Measurements from ENCODE around the gene PODXL2. TPM values are rescaled to one million over a fixed set of nuclear protein-coding genes. Genes with fewer than 3 reads are reported as not detected.
A peak's percentile ranks its signal among the peaks of the same experiment; 100 is the strongest.
"Not testable (repeated sequence)": the region's sequence is repeated elsewhere in the genome, so short reads cannot be mapped to it uniquely, and the experiment has no call there.

Gene PODXL2
- total RNA-seq, 1 donor from 2014 or later, result 1.4 TPM

- ATAC-seq, result no peak
- no peak for DNase-seq (ENCODE audit: missing footprints)
- intact Hi-C loops (cut with DNase I), result no loop called here
Observed at GRCh38 chr3:127604035-127604434, 24.9 kb upstream of the PODXL2 start.

DNA sequence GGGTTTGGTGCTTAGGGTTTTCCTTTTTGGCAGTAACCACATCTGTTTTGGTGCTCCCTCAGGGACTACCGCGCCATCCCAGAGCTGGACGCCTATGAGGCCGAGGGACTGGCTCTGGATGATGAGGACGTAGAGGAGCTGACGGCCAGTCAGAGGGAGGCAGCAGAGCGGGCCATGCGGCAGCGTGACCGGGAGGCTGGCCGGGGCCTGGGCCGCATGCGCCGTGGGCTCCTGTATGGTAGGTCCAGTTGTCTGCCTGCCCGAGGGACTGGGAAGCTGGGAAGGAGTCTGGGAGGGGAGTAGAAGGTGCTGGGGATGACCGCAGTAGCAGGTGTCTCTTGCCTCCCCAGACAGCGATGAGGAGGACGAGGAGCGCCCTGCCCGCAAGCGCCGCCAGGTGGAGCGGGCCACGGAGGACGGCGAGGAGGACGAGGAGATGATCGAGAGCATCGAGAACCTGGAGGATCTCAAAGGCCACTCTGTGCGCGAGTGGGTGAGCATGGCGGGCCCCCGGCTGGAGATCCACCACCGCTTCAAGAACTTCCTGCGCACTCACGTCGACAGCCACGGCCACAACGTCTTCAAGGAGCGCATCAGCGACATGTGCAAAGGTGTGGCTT is 24.3 kb upstream of the PODXL2 start:
- peak; percentile 60 for DNase-seq (ENCODE audit: missing footprints)
- no peak for ATAC-seq
- intact Hi-C loops (cut with DNase I), result no loop called here

GRCh38 chr3:127605547-127605946 is 23.4 kb upstream of the PODXL2 start:
- DNase-seq (ENCODE audit: missing footprints); ATAC-seq; intact Hi-C loops (cut with DNase I): not testable (repeated sequence)

DNA sequence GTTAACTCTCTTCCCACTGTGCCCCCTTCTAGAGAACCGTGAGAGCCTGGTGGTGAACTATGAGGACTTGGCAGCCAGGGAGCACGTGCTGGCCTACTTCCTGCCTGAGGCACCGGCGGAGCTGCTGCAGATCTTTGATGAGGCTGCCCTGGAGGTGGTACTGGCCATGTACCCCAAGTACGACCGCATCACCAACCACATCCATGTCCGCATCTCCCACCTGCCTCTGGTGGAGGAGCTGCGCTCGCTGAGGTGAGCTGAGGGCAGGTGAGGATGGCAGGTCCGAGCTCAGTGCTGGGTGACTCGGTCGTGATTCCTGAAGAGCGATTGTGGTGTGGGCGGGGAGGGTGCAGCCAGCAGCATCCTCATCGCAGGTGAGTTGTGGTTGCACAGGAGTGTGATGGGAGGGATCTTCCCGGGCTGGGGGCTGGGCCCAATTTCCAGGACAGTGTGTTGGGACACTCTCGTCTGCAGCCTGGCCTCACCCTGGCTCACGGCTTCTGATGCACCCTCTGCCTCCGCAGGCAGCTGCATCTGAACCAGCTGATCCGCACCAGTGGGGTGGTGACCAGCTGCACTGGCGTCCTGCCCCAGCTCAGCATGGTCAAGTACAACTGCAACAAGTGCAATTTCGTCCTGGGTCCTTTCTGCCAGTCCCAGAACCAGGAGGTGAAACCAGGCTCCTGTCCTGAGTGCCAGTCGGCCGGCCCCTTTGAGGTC is 22.7 kb upstream of the PODXL2 start:
- intact Hi-C loops (cut with DNase I), result no loop called here

GRCh38 chr3:127606981-127607595 is 21.9 kb upstream of the PODXL2 start:
- intact Hi-C loops (cut with DNase I), result no loop called here
- ATAC-seq, result peak; percentile 27

More for the DNA sequence above, 22.7 kb upstream of the PODXL2 start:
- ATAC-seq, result no peak
- DNase-seq (ENCODE audit: missing footprints), result peak; percentile 56

GRCh38 chr3:127607675-127608361 is 21.2 kb upstream of the PODXL2 start:
- intact Hi-C loops (cut with DNase I), result no loop called here
- peak; percentile 45 for DNase-seq (ENCODE audit: missing footprints)
- peak; percentile 47 for ATAC-seq

More at GRCh38 chr3:127606981-127607595, 21.9 kb upstream of the PODXL2 start:
- peak; percentile 40 for DNase-seq (ENCODE audit: missing footprints)

- DNase-seq (ENCODE audit: missing footprints) (peak; percentile 73), ATAC-seq (peak; percentile 70)
- intact Hi-C loops (cut with DNase I), result no loop called here
Observed at GRCh38 chr3:127608362-127608718, 20.6 kb upstream of the PODXL2 start.

DNA sequence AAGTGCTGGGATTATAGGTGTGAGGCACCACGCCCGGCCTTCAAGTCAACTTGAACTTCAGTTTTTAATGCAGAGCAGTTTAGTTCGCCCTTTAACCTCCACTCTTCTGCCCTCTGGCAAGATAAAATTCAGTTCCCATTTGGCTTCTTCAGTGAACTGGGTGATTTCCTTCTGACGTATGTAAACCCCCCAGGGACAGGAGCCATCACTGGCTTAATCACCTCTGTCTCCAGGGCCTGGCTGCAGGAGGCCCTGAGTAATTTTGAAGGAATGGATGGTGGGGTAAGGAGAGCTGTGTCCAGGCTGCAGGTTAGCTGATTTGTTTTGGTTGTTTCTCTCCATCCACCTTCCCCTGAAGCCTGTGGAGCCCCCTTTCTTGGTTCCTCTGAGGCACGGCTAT is 18.9 kb upstream of the PODXL2 start:
- no peak for ATAC-seq
- DNase-seq (ENCODE audit: missing footprints), result no peak
- intact Hi-C loops (cut with DNase I), result no loop called here

DNA sequence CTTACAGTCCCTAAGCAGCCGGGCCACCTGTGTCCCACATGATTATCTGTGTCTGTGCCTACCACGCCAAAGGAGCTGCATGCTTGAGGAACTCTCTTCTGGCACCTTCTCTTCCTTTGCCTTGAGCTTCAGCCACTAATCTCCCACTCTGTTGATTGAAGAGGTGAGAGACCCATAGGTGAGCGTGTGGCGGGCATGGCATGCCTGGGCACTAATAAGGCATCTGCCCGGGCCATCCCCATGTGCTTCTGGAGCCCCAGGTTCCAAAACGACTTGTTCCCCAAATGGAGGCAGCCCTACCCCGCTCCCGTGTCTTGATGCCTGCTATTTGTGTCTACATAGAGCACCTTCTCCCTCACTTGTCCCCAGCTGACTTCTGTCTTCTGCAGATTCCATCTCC is 17.7 kb upstream of the PODXL2 start:
- intact Hi-C loops (cut with DNase I), result no loop called here
- no peak for ATAC-seq
- DNase-seq (ENCODE audit: missing footprints), result no peak

- no peak for ATAC-seq
- intact Hi-C loops (cut with DNase I), result no loop called here
- DNase-seq (ENCODE audit: missing footprints), result no peak
Observed at GRCh38 chr3:127612966-127613365, 16.0 kb upstream of the PODXL2 start.

- ATAC-seq (no peak), DNase-seq (ENCODE audit: missing footprints) (no peak)
- intact Hi-C loops (cut with DNase I), result no loop called here
Observed at GRCh38 chr3:127613406-127613805, 15.6 kb upstream of the PODXL2 start.

GRCh38 chr3:127614928-127615589 is 13.9 kb upstream of the PODXL2 start:
- intact Hi-C loops (cut with DNase I), result no loop called here
- ATAC-seq (no peak), DNase-seq (ENCODE audit: missing footprints) (no peak)

GRCh38 chr3:127615631-127616305 is 13.2 kb upstream of the PODXL2 start:
- DNase-seq (ENCODE audit: missing footprints) (no peak), ATAC-seq (no peak)
- intact Hi-C loops (cut with DNase I), result no loop called here

DNA sequence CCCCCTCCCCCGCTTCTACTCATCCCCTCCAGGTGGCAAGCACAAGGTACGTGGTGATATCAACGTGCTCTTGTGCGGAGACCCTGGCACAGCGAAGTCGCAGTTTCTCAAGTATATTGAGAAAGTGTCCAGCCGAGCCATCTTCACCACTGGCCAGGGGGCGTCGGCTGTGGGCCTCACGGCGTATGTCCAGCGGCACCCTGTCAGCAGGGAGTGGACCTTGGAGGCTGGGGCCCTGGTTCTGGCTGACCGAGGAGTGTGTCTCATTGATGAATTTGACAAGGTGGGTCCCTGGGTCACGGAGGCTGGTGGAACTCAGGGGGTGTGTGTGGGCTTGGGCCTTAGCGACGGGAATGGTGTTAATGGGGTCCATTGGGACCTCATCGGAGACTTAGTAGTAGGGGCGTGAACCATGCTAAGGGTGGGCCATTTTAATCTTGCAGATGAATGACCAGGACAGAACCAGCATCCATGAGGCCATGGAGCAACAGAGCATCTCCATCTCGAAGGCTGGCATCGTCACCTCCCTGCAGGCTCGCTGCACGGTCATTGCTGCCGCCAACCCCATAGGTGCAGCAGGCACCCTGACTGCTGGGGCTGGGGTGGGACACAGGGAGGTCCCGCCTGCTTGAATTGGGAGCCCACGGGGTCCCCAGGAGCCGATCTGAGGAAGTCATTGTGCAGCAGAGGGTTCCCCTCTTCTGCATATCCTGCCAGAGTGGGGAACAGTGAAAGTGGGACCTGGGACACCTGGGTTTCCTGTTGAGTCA is 12.0 kb upstream of the PODXL2 start:
- no peak for DNase-seq (ENCODE audit: missing footprints)
- intact Hi-C loops (cut with DNase I), result no loop called here
- no peak for ATAC-seq

DNA sequence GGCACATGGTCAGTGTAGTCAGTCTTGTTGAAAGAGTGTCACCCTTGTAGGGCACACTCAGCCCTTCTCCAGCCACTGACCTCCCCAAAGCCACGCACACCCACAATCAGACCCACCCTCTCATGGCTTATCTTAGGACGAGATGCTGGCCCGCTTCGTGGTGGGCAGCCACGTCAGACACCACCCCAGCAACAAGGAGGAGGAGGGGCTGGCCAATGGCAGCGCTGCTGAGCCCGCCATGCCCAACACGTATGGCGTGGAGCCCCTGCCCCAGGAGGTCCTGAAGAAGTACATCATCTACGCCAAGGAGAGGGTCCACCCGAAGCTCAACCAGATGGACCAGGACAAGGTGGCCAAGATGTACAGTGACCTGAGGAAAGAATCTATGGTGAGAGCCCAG is 10.1 kb upstream of the PODXL2 start:
- intact Hi-C loops (cut with DNase I), result no loop called here
- ATAC-seq, result no peak
- DNase-seq (ENCODE audit: missing footprints), result no peak

DNA sequence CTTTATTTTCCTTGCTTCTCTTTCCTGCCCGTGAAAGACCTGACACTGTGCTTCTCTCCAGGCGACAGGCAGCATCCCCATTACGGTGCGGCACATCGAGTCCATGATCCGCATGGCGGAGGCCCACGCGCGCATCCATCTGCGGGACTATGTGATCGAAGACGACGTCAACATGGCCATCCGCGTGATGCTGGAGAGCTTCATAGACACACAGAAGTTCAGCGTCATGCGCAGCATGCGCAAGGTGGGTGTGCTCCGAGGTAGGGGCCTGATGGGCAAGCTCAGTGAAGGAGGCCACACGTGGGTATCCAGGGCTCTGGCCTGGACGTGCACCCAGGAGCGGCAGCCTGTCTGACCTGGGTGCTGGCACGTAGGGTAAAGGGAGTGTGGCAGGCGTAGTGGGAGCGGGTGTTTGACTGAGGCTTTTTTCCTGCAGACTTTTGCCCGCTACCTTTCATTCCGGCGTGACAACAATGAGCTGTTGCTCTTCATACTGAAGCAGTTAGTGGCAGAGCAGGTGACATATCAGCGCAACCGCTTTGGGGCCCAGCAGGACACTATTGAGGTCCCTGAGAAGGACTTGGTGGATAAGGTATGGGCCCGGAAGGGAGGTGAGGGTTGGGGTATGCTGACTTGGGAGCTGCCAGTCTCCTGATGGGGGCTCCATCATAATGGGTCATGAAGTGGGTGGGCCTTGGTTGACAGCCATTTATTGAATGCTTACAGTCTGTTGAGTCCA is 8.2 kb upstream of the PODXL2 start:
- DNase-seq (ENCODE audit: missing footprints), result no peak
- ATAC-seq, result no peak
- intact Hi-C loops (cut with DNase I), result no loop called here

- ATAC-seq, result no peak
- DNase-seq (ENCODE audit: missing footprints), result no peak
- intact Hi-C loops (cut with DNase I), result no loop called here
Observed at GRCh38 chr3:127622031-127622430, 7.0 kb upstream of the PODXL2 start.

All from Right ventricle myocardium inferior (tissue), 1 donor.